SK-N-SH (cell line): Measurements from ENCODE around the gene CDKN1A.

Experiments used
- MXI1 ChIP-seq: IDR thresholded peaks from 2 replicates; pipeline ENCODE4 v1.6.1; 2012; ENCODE audit warnings: mild to moderate bottlenecking, low read depth, low read length, improper control_type of control experiment
- YY1 ChIP-seq: IDR thresholded peaks from 2 replicates; pipeline ENCODE4 v1.4.0; 2012; ENCODE audit warnings: low read depth, mild to moderate bottlenecking
- TF ChIP-seq, protein P1 (sequence below): fragments of 150-350 bp; IDR thresholded peaks from 2 replicates; pipeline ENCODE4 v1.6.1; 2017; ENCODE audit warnings: antibody characterized with exemption, low read length, low read depth, borderline replicate concordance
- TF ChIP-seq, protein P2 (sequence below): fragments of 200-600 bp; sonication (generic); IDR thresholded peaks from 2 replicates; pipeline ENCODE4 v1.6.1; 2017; ENCODE audit warnings: antibody characterized with exemption, mild to moderate bottlenecking, moderate library complexity
- TF ChIP-seq, protein P3 (sequence below): IDR thresholded peaks from 2 replicates; pipeline ENCODE4 v1.4.0; 2012; ENCODE audit warnings: low read depth

DNA sequence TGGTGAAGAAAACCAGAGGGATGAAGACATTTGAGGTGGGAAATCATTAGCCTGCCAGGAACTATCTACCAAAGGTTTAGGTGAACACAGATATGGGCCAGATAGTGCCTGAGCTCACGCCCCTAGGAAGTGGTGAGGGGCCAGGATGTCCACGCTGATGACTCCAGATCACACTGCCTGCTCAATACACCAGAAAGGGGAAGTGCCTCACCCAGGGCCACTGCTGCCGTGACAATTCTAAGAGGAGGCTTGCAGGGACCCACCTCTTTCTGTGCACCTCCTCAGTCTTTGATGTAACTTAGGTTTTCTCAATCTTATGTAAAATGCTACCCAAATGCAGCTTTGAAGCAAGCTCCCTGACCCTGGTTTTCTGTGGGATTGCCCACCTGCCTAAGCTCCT is 13.7 kb downstream of the CDKN1A start:
- TF ChIP-seq, protein P1, sequence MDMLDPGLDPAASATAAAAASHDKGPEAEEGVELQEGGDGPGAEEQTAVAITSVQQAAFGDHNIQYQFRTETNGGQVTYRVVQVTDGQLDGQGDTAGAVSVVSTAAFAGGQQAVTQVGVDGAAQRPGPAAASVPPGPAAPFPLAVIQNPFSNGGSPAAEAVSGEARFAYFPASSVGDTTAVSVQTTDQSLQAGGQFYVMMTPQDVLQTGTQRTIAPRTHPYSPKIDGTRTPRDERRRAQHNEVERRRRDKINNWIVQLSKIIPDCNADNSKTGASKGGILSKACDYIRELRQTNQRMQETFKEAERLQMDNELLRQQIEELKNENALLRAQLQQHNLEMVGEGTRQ, result no peak
- no peak for TF ChIP-seq MXI1
- no peak for TF ChIP-seq YY1
- TF ChIP-seq, protein P2, sequence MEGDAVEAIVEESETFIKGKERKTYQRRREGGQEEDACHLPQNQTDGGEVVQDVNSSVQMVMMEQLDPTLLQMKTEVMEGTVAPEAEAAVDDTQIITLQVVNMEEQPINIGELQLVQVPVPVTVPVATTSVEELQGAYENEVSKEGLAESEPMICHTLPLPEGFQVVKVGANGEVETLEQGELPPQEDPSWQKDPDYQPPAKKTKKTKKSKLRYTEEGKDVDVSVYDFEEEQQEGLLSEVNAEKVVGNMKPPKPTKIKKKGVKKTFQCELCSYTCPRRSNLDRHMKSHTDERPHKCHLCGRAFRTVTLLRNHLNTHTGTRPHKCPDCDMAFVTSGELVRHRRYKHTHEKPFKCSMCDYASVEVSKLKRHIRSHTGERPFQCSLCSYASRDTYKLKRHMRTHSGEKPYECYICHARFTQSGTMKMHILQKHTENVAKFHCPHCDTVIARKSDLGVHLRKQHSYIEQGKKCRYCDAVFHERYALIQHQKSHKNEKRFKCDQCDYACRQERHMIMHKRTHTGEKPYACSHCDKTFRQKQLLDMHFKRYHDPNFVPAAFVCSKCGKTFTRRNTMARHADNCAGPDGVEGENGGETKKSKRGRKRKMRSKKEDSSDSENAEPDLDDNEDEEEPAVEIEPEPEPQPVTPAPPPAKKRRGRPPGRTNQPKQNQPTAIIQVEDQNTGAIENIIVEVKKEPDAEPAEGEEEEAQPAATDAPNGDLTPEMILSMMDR, result no peak
- TF ChIP-seq, protein P3, sequence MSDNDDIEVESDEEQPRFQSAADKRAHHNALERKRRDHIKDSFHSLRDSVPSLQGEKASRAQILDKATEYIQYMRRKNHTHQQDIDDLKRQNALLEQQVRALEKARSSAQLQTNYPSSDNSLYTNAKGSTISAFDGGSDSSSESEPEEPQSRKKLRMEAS, result no peak
